Effector CD4-positive, alpha-beta T cell (primary cell): ENCODE results near the gene ANP32D. TPM values are rescaled to one million over a fixed set of nuclear protein-coding genes. Genes with fewer than 3 reads are reported as not detected.
"Not testable (repeated sequence)": the region's sequence is repeated elsewhere in the genome, so short reads cannot be mapped to it uniquely, and the experiment has no call there.

Experiments used
- DNase-seq: peaks from one replicate; pipeline ENCODE4 v3.0.0-alpha.2; 2020
- total RNA-seq: gene quantifications from one replicate; lab custom pipeline; 2026; lab: John Stamatoyannopoulos, UW

ANP32D gene
- not detected for total RNA-seq

GRCh38 chr12:48472259-48472658, at the start of gene ANP32D:
TSS of gene ANP32D (plus strand) at chr12:48472559. CDS start at chr12:48472665, 106 bp downstream.
- no peak for DNase-seq

- DNase-seq = no peak
Observed at GRCh38 chr12:48423171-48423570, 49.2 kb upstream of the ANP32D start.

- DNase-seq = no peak
Observed at GRCh38 chr12:48424644-48425043, 47.7 kb upstream of the ANP32D start.

GRCh38 chr12:48434016-48434415, 38.3 kb upstream of the ANP32D start:
- DNase-seq = not testable (repeated sequence)

GRCh38 chr12:48441069-48441468, 31.3 kb upstream of the ANP32D start:
- no peak for DNase-seq

GRCh38 chr12:48442179-48442847, 30.0 kb upstream of the ANP32D start:
- DNase-seq = no peak

GRCh38 chr12:48445538-48445937, 26.8 kb upstream of the ANP32D start:
- DNase-seq = no peak

GRCh38 chr12:48446161-48446776, 26.1 kb upstream of the ANP32D start:
- no peak for DNase-seq

- no peak for DNase-seq
Observed at GRCh38 chr12:48447755-48448154, 24.6 kb upstream of the ANP32D start.

- no peak for DNase-seq
Observed at GRCh38 chr12:48451372-48451771, 21.0 kb upstream of the ANP32D start.

GRCh38 chr12:48452961-48453360, 19.4 kb upstream of the ANP32D start:
- DNase-seq = not testable (repeated sequence)

GRCh38 chr12:48454667-48455066, 17.7 kb upstream of the ANP32D start:
- DNase-seq = no peak

GRCh38 chr12:48455116-48455515, 17.2 kb upstream of the ANP32D start:
- no peak for DNase-seq

- no peak for DNase-seq
Observed at GRCh38 chr12:48459259-48459658, 13.1 kb upstream of the ANP32D start.

- not testable (repeated sequence) for DNase-seq
Observed at GRCh38 chr12:48469027-48469426, 3.3 kb upstream of the ANP32D start.

- DNase-seq = no peak
Observed at GRCh38 chr12:48473061-48473460, 702 bp downstream of the ANP32D start.

- DNase-seq = not testable (repeated sequence)
Observed at GRCh38 chr12:48474497-48474896, 2.1 kb downstream of the ANP32D start.

- DNase-seq = no peak
Observed at GRCh38 chr12:48482198-48482597, 9.8 kb downstream of the ANP32D start, which contains the start of gene C12orf54. TSS of gene C12orf54 (plus strand) at chr12:48482498. CDS start at chr12:48483297, 799 bp downstream.

GRCh38 chr12:48482930-48483329, 10.6 kb downstream of the ANP32D start:
- no peak for DNase-seq

- no peak for DNase-seq
Observed at GRCh38 chr12:48486261-48486660, 13.9 kb downstream of the ANP32D start.

GRCh38 chr12:48486679-48487078, 14.3 kb downstream of the ANP32D start:
- no peak for DNase-seq

GRCh38 chr12:48489012-48489411, 16.7 kb downstream of the ANP32D start:
- no peak for DNase-seq

- not testable (repeated sequence) for DNase-seq
Observed at GRCh38 chr12:48489456-48489855, 17.1 kb downstream of the ANP32D start.

- not testable (repeated sequence) for DNase-seq
Observed at GRCh38 chr12:48500281-48500680, 27.9 kb downstream of the ANP32D start.
